ENCODE results near the gene SMIM38. TPM values are rescaled to one million over a fixed set of nuclear protein-coding genes. Genes with fewer than 3 reads are reported as not detected.

Gene SMIM38
- total RNA-seq, 4 donors from 2014 or later: 0.13 to 1.8 (median 0.98) TPM

- intact Hi-C loops (cut with DNase I; ENCODE audit: low total_unique reads): no loop called here
- TF ChIP-seq CTCF (IDR thresholded peaks at IDR 0.05) (no peak), POLR2A (IDR thresholded peaks at IDR 0.05) (no peak)
- H3K4me3 ChIP-seq (ENCODE audit: low read depth, poor library complexity, severe bottlenecking): no peak overlapping the region
- no peak for DNase-seq (ENCODE audit: low spot score in 2 of 2)
- WGBS, 2 donors: 79 to 85% methylated on average over 15 of the region's 15 CpGs
These were observed 979 bp downstream of the SMIM38 start for GRCh38 chr11:69156673-69157155.

- no peak for DNase-seq (ENCODE audit: low spot score in 2 of 2)
- intact Hi-C loops (cut with DNase I; ENCODE audit: low total_unique reads): no loop called here
- WGBS, 2 donors: 39 to 45% methylated on average over 38 to 41 of the region's 44 CpGs
- no peak overlapping the region for H3K4me3 ChIP-seq (ENCODE audit: low read depth, poor library complexity, severe bottlenecking)
- TF ChIP-seq POLR2A (IDR thresholded peaks at IDR 0.05): no peak
- no peak for TF ChIP-seq CTCF (IDR thresholded peaks at IDR 0.05)
These were observed 1.6 kb downstream of the SMIM38 start for GRCh38 chr11:69157156-69157821.

- H3K4me3 ChIP-seq (ENCODE audit: low read depth, poor library complexity, severe bottlenecking): no peak overlapping the region
- no peak for DNase-seq (ENCODE audit: low spot score in 2 of 2)
- TF ChIP-seq CTCF (IDR thresholded peaks at IDR 0.05) (no peak), POLR2A (IDR thresholded peaks at IDR 0.05) (no peak)
- intact Hi-C loops (cut with DNase I; ENCODE audit: low total_unique reads): no loop called here
- 88 to 100% methylated on average over 6 to 13 of the region's 15 CpGs for WGBS, 2 donors
These were observed 2.1 kb downstream of the SMIM38 start for GRCh38 chr11:69157822-69158231.

GRCh38 chr11:69158301-69159149, 2.8 kb downstream of the SMIM38 start:
- H3K4me3 ChIP-seq (ENCODE audit: low read depth, poor library complexity, severe bottlenecking): no peak overlapping the region
- intact Hi-C loops (cut with DNase I; ENCODE audit: low total_unique reads): no loop called here
- 70 to 78% methylated on average over 21 of the region's 21 CpGs for WGBS, 2 donors
- TF ChIP-seq CTCF (IDR thresholded peaks at IDR 0.05): no peak
- DNase-seq (ENCODE audit: low spot score in 2 of 2): no peak

- no peak overlapping the region for H3K4me3 ChIP-seq (ENCODE audit: low read depth, poor library complexity, severe bottlenecking)
- intact Hi-C loops (cut with DNase I; ENCODE audit: low total_unique reads): no loop called here
- TF ChIP-seq POLR2A (IDR thresholded peaks at IDR 0.05) (no peak), CTCF (IDR thresholded peaks at IDR 0.05) (no peak)
- no peak for DNase-seq (ENCODE audit: low spot score in 2 of 2)
- WGBS, 2 donors: 83 to 87% methylated on average over 19 of the region's 19 CpGs
These were observed 3.6 kb downstream of the SMIM38 start for GRCh38 chr11:69159150-69159852.

All from lower leg skin (tissue), 4 donors.